ENCODE measurements around the gene RBBP8NL.
"Not testable (repeated sequence)": the region's sequence is repeated elsewhere in the genome, so short reads cannot be mapped to it uniquely, and the experiment has no call there.

The RBBP8NL gene

GRCh38 chr20:62374331-62375152 is 52.8 kb downstream of the RBBP8NL start:
- no peak for TF ChIP-seq CTCF (IDR thresholded peaks at IDR 0.05; ENCODE audit: insufficient read depth, missing control alignments)
- no peak for DNase-seq (ENCODE audit: insufficient read length, low spot score)
- FAIRE-seq: no peak

- not testable (repeated sequence) for DNase-seq (ENCODE audit: insufficient read length, low spot score); FAIRE-seq
These were observed 53.6 kb downstream of the RBBP8NL start for GRCh38 chr20:62373631-62374179.

DNA sequence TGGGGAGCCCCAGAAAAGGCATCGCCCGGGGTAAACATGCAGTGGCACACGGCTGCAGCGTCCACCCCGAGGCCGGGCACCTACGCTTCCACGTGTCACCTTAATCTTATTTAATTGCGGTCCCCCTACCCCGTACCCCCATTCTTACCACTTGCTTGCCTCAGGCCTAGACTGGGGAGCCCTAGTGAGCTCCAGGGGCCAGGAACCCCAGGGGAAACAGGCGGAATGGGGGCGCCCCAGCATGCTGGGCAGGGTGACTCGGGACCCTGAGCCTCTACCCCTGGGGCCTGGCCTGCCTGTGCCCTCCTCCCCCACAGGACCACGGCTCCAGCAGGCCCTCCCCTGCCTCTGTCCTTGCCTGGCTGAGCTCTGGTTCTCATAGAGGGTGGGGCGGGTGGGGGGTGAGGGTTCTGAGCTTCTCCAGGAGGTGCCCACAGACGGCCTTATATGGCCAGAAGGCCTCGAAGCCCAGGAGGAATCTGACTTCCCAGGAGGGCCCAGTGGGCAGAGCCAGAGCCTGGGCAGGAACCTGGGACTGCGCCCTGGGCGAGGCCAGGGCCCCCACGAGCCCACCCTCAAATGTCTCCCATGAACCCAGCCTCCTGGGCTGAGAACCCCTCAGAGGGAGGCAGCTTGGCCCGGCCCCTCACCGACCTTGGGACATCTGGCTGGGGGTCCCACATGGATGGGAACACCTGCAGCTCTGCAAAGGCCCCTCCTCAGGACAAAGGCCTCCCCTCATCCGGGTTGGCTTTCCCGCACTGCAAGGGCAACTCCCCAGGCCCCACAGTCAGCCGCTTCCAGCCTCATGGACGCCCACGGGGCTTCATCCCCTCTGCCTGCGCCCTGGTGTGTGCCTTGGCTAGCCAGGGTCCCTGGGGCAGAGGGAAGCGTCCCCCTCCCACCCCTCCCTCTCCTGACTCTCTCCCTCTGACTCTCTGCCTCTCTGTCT is 55.0 kb downstream of the RBBP8NL start:
- DNase-seq (ENCODE audit: insufficient read length, low spot score) (no peak), FAIRE-seq (no peak)
- TF ChIP-seq CTCF (IDR thresholded peaks at IDR 0.05; ENCODE audit: insufficient read depth, missing control alignments): no peak

- no peak for TF ChIP-seq CTCF (IDR thresholded peaks at IDR 0.05; ENCODE audit: insufficient read depth, missing control alignments)
- DNase-seq (ENCODE audit: insufficient read length, low spot score) (no peak), FAIRE-seq (no peak)
These were observed 55.7 kb downstream of the RBBP8NL start for GRCh38 chr20:62371588-62372041.

DNA sequence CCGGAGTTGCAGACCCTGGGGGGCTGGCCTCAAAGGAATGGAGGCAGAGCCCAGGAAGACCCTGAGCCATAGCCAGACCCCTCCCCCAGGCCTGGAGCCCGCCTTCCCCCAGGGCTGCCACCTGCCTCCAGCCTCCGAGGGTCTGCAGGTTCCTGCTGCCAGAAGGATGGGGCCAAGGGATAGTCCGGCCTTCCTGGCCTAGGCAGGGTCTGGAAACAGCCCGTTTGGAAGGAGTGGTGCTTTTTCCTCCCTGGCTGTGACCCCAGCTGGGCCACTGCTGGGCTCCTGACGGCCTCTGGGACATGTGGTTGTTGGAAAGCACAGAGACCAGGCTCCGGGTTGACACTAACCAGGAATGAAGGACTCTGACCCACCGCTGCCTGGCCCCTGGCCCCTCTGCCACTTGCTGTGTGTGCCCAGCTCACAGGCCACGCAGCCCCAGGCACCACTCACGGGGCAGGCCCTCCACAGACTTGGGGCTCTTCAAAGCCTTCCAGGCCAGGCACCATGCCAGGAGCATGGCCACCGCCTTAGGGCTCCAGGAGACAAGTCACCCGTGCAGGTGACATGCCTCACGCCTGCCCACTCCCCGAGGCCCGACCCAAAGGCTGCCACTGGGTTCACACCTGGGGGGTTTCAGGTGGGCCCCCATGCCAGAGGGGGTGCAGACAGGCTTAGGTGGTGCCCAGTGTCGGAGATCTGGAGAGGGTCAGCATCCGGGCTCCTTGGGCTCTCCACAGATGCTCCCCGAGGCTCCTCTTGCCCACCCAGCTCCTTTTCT is 56.3 kb downstream of the RBBP8NL start:
- DNase-seq (ENCODE audit: insufficient read length, low spot score): no peak
- no peak for FAIRE-seq
- no peak for TF ChIP-seq CTCF (IDR thresholded peaks at IDR 0.05; ENCODE audit: insufficient read depth, missing control alignments)

- DNase-seq (ENCODE audit: insufficient read length, low spot score) (no peak), FAIRE-seq (no peak)
- no peak for TF ChIP-seq CTCF (IDR thresholded peaks at IDR 0.05; ENCODE audit: insufficient read depth, missing control alignments)
These were observed 57.1 kb downstream of the RBBP8NL start for GRCh38 chr20:62370115-62370806.
